H1 (cell line): Measurements from ENCODE around the gene CRNKL1. TPM values are rescaled to one million over a fixed set of nuclear protein-coding genes. Genes with fewer than 3 reads are reported as not detected.

Source experiments
- BCL11A ChIP-seq, 2 experiments: IDR thresholded peaks; one replicate each; pipeline ENCODE4 v1.6.1; 2011; ENCODE audit warnings: low read depth in 2 of 2, low read length in 2 of 2, mild to moderate bottlenecking in 2 of 2
- JUN ChIP-seq: IDR thresholded peaks from 2 replicates; pipeline ENCODE4 v1.6.1; 2011; ENCODE audit warnings: low read depth, mild to moderate bottlenecking, improper control_type of control experiment, low read length
- NANOG ChIP-seq: IDR thresholded peaks from 2 replicates; pipeline ENCODE4 v1.6.1; 2011; ENCODE audit warnings: low read length, low read depth, mild to moderate bottlenecking, inconsistent platforms; ENCODE audit not compliant: insufficient read depth, poor library complexity, severe bottlenecking
- POLR2A ChIP-seq, 2 experiments: IDR thresholded peaks; 1 replicate in 1 of 2; 2 replicates in 1 of 2; pipeline ENCODE4 v1.6.1; 2011; ENCODE audit warnings: low read depth in 2 of 2, low read length in 2 of 2, mild to moderate bottlenecking in 2 of 2; ENCODE audit errors: control extremely low read depth in 1 of 2
- POLR2AphosphoS5 ChIP-seq: IDR thresholded peaks from 2 replicates; pipeline ENCODE4 v1.6.1; 2011; ENCODE audit warnings: low read depth, low read length
- RAD21 ChIP-seq, 2 experiments: IDR thresholded peaks in 1 of 2; conservative IDR thresholded peaks in 1 of 2; 2 replicates each; pipeline ENCODE4 v1.6.1; 2011; ENCODE audit warnings: low read depth in 2 of 2, low read length in 2 of 2, improper control_type of control experiment in 1 of 2, inconsistent platforms in 1 of 2, mild to moderate bottlenecking in 1 of 2, moderate library complexity in 1 of 2
- SIRT6 ChIP-seq: IDR thresholded peaks from one replicate; pipeline ENCODE4 v1.7.1; 2012; ENCODE audit warnings: low read length, inconsistent platforms
- polyA plus RNA-seq, 7 experiments: library from polyadenylated mRNA; depleted of rRNA in 3 of 7; stranded (reverse) in 5 of 7; unstranded in 2 of 7; fragments of >200 nt in 5 of 7; fragments of 200-250 nt in 2 of 7; gene quantifications; 1 replicate in 5 of 7; 2 replicates in 1 of 7; 4 replicates in 1 of 7; pipeline versions ENCODE4 v1.2.1 to v1.2.3, GENCODE V29; 2011 to 2013; ENCODE audit warnings: missing spikeins in 2 of 7, mixed read lengths in 2 of 7
- total RNA-seq: library from RNA; stranded (reverse); fragmentation: NEBNext Ultra II Directional; extraction: Animal tissue kit (Norgen Biotek cat#: 25700); gene quantifications from 2 replicates; pipeline ENCODE4 v1.2.1, GENCODE V29; 2021

CRNKL1 gene
- total and polyA plus RNA-seq, 2 of the 8 experiments (the other 6 are each of a cell fraction or from before 2014, with no cell fraction given), result 4.0 to 26.5 TPM

DNA sequence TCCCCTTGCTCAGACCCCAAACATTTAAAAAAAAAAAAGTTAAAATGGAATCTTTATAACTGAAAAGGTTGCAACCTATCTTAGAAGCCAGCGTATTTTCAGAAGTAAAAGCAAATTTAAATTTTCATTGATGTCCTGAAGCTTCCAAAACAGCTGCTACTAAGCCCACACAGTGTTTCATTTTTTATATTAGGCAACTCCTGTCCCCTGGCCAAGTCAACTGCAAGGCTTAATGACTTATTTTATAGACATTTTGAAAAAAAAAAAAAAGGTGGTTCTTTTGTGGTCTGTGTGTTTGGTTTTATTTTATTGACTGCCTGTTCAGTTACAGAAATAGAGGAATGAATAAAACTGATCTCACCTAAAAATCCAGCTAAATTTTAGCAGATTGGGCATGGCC is 13.1 kb upstream of the CRNKL1 start (continued):
- TF ChIP-seq JUN (no peak), POLR2A (IDR thresholded peaks at IDR 0.05; ENCODE audit: control extremely low read depth in 1 of 2, low read depth in 2 of 2, low read length in 2 of 2) (no peak), NANOG (no peak), RAD21 (IDR thresholded peaks at IDR 0.05 in 1 of 2, conservative IDR thresholded peaks at IDR 0.05 in 1 of 2; ENCODE audit: low read depth in 2 of 2, low read length in 2 of 2) (no peak), POLR2AphosphoS5 (no peak), SIRT6 (no peak), BCL11A (IDR thresholded peaks at IDR 0.05; ENCODE audit: low read depth in 2 of 2, low read length in 2 of 2) (no peak)
